ENCODE data around the gene TNFAIP8. TPM values are rescaled to one million over a fixed set of nuclear protein-coding genes. Genes with fewer than 3 reads are reported as not detected.

The TNFAIP8 gene
- total RNA-seq, 4 donors from 2014 or later, result 37.2 to 49.1 (median 43.3) TPM

GRCh38 chr5:119365847-119366539 lies 10.2 kb downstream of the TNFAIP8 start:
- no peaks in the 10 kb centered on the region for H3K27me3 ChIP-seq
- H3K4me1 ChIP-seq, result peaks cover 43% of the 10 kb centered on the region
- TF ChIP-seq CTCF (IDR thresholded peaks at IDR 0.05), result no peak
- no peak for TF ChIP-seq EP300 (IDR thresholded peaks at IDR 0.05)
- no peak for TF ChIP-seq POLR2A (IDR thresholded peaks at IDR 0.05)
- TF ChIP-seq POLR2AphosphoS5 (IDR thresholded peaks at IDR 0.05), result no peak
- H3K27ac ChIP-seq, result peak overlapping the region; percentile 15
- H3K36me3 ChIP-seq, result no peaks in the 10 kb centered on the region
- DNase-seq (ENCODE audit: low spot score in 2 of 2), result no peak
- WGBS, result 22% methylated on average over 3 of the region's 3 CpGs
- H3K9me3 ChIP-seq, result no peaks in the 10 kb centered on the region
- no peak overlapping the region for H3K4me3 ChIP-seq

- peaks cover 38% of the 10 kb centered on the region for H3K4me1 ChIP-seq
- no peaks in the 10 kb centered on the region for H3K9me3 ChIP-seq
- no peaks in the 10 kb centered on the region for H3K36me3 ChIP-seq
- TF ChIP-seq POLR2AphosphoS5 (IDR thresholded peaks at IDR 0.05) (no peak), POLR2A (IDR thresholded peaks at IDR 0.05) (no peak), EP300 (IDR thresholded peaks at IDR 0.05) (no peak), CTCF (IDR thresholded peaks at IDR 0.05) (no peak)
- DNase-seq (ENCODE audit: low spot score in 2 of 2), result no peak
- 52% methylated on average over 2 of the region's 2 CpGs for WGBS
- H3K27me3 ChIP-seq, result no peaks in the 10 kb centered on the region
- peak overlapping the region; percentile 15 for H3K27ac ChIP-seq
- no peak overlapping the region for H3K4me3 ChIP-seq
Observed at GRCh38 chr5:119366540-119366881, 10.7 kb downstream of the TNFAIP8 start.

- no peaks in the 10 kb centered on the region for H3K27me3 ChIP-seq
- 37% methylated on average over 1 of the region's 1 CpG for WGBS
- H3K9me3 ChIP-seq, result no peaks in the 10 kb centered on the region
- H3K36me3 ChIP-seq, result no peaks in the 10 kb centered on the region
- H3K27ac ChIP-seq, result no peak overlapping the region
- no peak for DNase-seq (ENCODE audit: low spot score in 2 of 2)
- peaks cover 34% of the 10 kb centered on the region for H3K4me1 ChIP-seq
- H3K4me3 ChIP-seq, result no peak overlapping the region
- TF ChIP-seq POLR2A (IDR thresholded peaks at IDR 0.05) (no peak), EP300 (IDR thresholded peaks at IDR 0.05) (no peak), CTCF (IDR thresholded peaks at IDR 0.05) (no peak), POLR2AphosphoS5 (IDR thresholded peaks at IDR 0.05) (no peak)
Observed at GRCh38 chr5:119367502-119368237, 11.9 kb downstream of the TNFAIP8 start.

GRCh38 chr5:119368238-119368630 lies 12.4 kb downstream of the TNFAIP8 start:
- no peak for DNase-seq (ENCODE audit: low spot score in 2 of 2)
- peaks cover 34% of the 10 kb centered on the region for H3K4me1 ChIP-seq
- no peak overlapping the region for H3K4me3 ChIP-seq
- H3K27me3 ChIP-seq, result no peaks in the 10 kb centered on the region
- no peaks in the 10 kb centered on the region for H3K36me3 ChIP-seq
- H3K27ac ChIP-seq, result no peak overlapping the region
- H3K9me3 ChIP-seq, result no peaks in the 10 kb centered on the region
- WGBS, result 49% methylated on average over 4 of the region's 4 CpGs
- TF ChIP-seq POLR2AphosphoS5 (IDR thresholded peaks at IDR 0.05) (no peak), EP300 (IDR thresholded peaks at IDR 0.05) (no peak), CTCF (IDR thresholded peaks at IDR 0.05) (no peak), POLR2A (IDR thresholded peaks at IDR 0.05) (no peak)

GRCh38 chr5:119370486-119370885 lies 14.7 kb downstream of the TNFAIP8 start:
- peaks cover 29% of the 10 kb centered on the region for H3K4me1 ChIP-seq
- no peaks in the 10 kb centered on the region for H3K36me3 ChIP-seq
- H3K9me3 ChIP-seq, result no peaks in the 10 kb centered on the region
- WGBS, result 80% methylated on average over 1 of the region's 1 CpG
- H3K4me3 ChIP-seq, result no peak overlapping the region
- H3K27ac ChIP-seq, result no peak overlapping the region
- H3K27me3 ChIP-seq, result no peaks in the 10 kb centered on the region
- DNase-seq (ENCODE audit: low spot score in 2 of 2), result no peak
- TF ChIP-seq CTCF (IDR thresholded peaks at IDR 0.05) (no peak), EP300 (IDR thresholded peaks at IDR 0.05) (no peak), POLR2AphosphoS5 (IDR thresholded peaks at IDR 0.05) (no peak), POLR2A (IDR thresholded peaks at IDR 0.05) (no peak)

Data from suprapubic skin (tissue), 4 donors.